DND-41 (cell line): ENCODE results near the gene S100Z.

ENCODE experiments used
- EZH2 ChIP-seq: IDR thresholded peaks from 3 replicates; pipeline ENCODE4 v1.6.1; 2012; ENCODE audit warnings: borderline replicate concordance, low read depth, mild to moderate bottlenecking, moderate library complexity, low read length, inconsistent platforms; ENCODE audit not compliant: severe bottlenecking
- TF ChIP-seq, protein P1 (sequence below): IDR thresholded peaks from 2 replicates; pipeline ENCODE4 v1.5.1; 2012; ENCODE audit warnings: borderline replicate concordance, low read length, moderate library complexity, mild to moderate bottlenecking; ENCODE audit not compliant: poor library complexity, severe bottlenecking; ENCODE audit errors: extremely low read depth

- TF ChIP-seq, protein P1, sequence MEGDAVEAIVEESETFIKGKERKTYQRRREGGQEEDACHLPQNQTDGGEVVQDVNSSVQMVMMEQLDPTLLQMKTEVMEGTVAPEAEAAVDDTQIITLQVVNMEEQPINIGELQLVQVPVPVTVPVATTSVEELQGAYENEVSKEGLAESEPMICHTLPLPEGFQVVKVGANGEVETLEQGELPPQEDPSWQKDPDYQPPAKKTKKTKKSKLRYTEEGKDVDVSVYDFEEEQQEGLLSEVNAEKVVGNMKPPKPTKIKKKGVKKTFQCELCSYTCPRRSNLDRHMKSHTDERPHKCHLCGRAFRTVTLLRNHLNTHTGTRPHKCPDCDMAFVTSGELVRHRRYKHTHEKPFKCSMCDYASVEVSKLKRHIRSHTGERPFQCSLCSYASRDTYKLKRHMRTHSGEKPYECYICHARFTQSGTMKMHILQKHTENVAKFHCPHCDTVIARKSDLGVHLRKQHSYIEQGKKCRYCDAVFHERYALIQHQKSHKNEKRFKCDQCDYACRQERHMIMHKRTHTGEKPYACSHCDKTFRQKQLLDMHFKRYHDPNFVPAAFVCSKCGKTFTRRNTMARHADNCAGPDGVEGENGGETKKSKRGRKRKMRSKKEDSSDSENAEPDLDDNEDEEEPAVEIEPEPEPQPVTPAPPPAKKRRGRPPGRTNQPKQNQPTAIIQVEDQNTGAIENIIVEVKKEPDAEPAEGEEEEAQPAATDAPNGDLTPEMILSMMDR: no peak
- no peak for TF ChIP-seq EZH2
Measured at GRCh38 chr5:76960004-76960625, 110.3 kb downstream of the S100Z start.
